ENCODE measurements around the gene NUP205. TPM values are rescaled to one million over a fixed set of nuclear protein-coding genes. Genes with fewer than 3 reads are reported as not detected.
"Not testable (repeated sequence)": the region's sequence is repeated elsewhere in the genome, so short reads cannot be mapped to it uniquely, and the experiment has no call there.

Gene NUP205
- total RNA-seq, 5 donors from 2014 or later (not counting 1 experiment from before 2014, with no cell fraction given): 52.4 to 63.0 (median 57.8) TPM

DNA sequence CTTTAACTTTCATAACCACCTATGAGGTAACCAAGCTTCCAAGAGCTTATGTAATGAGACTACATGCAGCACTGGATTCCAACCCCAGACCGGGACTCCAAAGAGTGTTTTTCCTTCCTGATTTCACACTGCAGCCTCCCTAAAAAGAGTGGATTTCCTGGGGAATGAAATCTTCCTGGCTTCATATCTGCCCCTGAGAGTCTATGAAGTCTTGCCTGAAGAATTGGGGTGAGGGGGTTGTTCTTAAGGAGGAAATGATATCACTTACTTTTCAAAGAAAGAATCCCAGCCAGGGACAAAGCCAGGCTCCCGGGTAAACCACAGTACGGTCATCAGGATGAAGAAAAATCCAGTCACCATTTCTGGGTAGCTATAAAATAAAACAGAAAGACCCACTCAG is 134.3 kb downstream of the NUP205 start:
- Histone ChIP-seq H3K4me3 (ENCODE audit: control insufficient read depth in 1 of 2, extremely low read depth in 1 of 2, low read length in 1 of 2) (no peak overlapping the region), H3K36me3 (ENCODE audit: control insufficient read depth in 2 of 2, extremely low read depth in 1 of 2, insufficient read depth in 1 of 2, low read length in 1 of 2) (peaks cover 0 to 7% of the 10 kb centered on the region in 2 donors), H3K9me3 (no peaks in the 10 kb centered on the region), H3K4me1 (ENCODE audit: control insufficient read depth in 1 of 2, extremely low read depth in 1 of 2, insufficient read depth in 2 of 2, low read length in 2 of 2) (no peaks in the 10 kb centered on the region), H3K27me3 (replicated peaks in 1 of 2; ENCODE audit: control insufficient read depth in 2 of 2, extremely low read depth in 1 of 2, insufficient read depth in 2 of 2, low read length in 1 of 2) (no peaks in the 10 kb centered on the region), H3K27ac (ENCODE audit: low read length) (no peak overlapping the region)
- CTCF ChIA-PET: no interaction called here
- no peaks in the 10 kb centered on the region for H3K4me1 Mint-ChIP-seq
- no peak overlapping the region for H3K27ac Mint-ChIP-seq
- H3K36me3 Mint-ChIP-seq: peaks cover 21% of the 10 kb centered on the region
- H3K27me3 Mint-ChIP-seq: no peaks in the 10 kb centered on the region
- no peaks in the 10 kb centered on the region for H3K9me3 Mint-ChIP-seq
- H3K4me3 Mint-ChIP-seq: no peak overlapping the region
- POLR2A ChIA-PET: no interaction called here
- no CpG with 5 or more reads among the region's 3 CpGs for WGBS (ENCODE audit: insufficient coverage)
- ATAC-seq (replicated peaks in 1 of 4): no peak
- DNase-seq: no peak

DNA sequence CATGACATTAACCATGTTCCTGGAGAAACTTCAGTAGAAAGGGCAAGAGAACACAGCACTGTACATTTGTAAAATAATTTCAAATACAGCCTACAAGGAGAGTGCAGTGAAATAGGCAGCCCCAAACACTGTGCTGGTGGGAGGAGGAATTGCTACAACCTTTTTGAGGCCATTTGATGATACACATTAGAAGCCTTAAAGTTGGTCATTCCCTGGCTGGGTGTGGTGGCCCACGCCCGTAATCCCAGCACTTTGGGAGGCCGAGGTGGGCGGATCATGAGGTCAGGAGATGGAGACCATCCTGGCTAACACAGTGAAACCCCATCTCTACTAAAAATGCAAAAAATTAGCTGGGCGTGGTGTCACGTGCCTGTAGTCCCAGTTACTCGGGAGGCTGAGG is 134.9 kb downstream of the NUP205 start:
- H3K4me1 Mint-ChIP-seq; H3K36me3 ChIP-seq (ENCODE audit: control insufficient read depth in 2 of 2, extremely low read depth in 1 of 2, insufficient read depth in 1 of 2, low read length in 1 of 2); H3K9me3 Mint-ChIP-seq; CTCF ChIA-PET; POLR2A ChIA-PET; H3K27me3 Mint-ChIP-seq; H3K4me1 ChIP-seq (ENCODE audit: control insufficient read depth in 1 of 2, extremely low read depth in 1 of 2, insufficient read depth in 2 of 2, low read length in 2 of 2); ATAC-seq (replicated peaks in 1 of 4); H3K27ac Mint-ChIP-seq; DNase-seq; H3K9me3 ChIP-seq; H3K4me3 Mint-ChIP-seq; H3K4me3 ChIP-seq (ENCODE audit: control insufficient read depth in 1 of 2, extremely low read depth in 1 of 2, low read length in 1 of 2); H3K27me3 ChIP-seq (replicated peaks in 1 of 2; ENCODE audit: control insufficient read depth in 2 of 2, extremely low read depth in 1 of 2, insufficient read depth in 2 of 2, low read length in 1 of 2); H3K27ac ChIP-seq (ENCODE audit: low read length): not testable (repeated sequence)
- peaks cover 21% of the 10 kb centered on the region for H3K36me3 Mint-ChIP-seq
- WGBS (ENCODE audit: insufficient coverage): no CpG with 5 or more reads among the region's 7 CpGs

DNA sequence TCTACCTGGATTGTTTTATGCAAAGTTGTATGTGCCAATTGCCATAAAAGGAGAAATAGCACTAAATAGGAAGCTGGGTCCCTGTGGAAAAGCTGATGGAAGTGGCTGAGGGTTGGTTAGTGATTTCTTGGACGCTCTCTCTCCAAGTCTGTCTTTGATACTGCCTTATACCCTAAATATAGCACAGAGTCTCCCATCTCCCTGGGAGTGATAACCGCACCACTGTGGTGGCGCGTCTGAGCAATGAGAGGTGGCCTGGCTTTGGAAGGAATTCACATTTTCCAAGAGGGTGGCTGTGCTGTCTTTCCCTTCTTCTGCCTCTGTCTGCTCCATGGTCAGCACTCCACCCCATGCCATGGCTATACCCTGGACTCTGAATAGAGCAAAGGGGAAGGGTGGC is 135.8 kb downstream of the NUP205 start:
- H3K9me3 ChIP-seq: no peaks in the 10 kb centered on the region
- no peak overlapping the region for H3K4me3 Mint-ChIP-seq
- H3K27ac ChIP-seq (ENCODE audit: low read length): no peak overlapping the region
- H3K36me3 ChIP-seq (ENCODE audit: control insufficient read depth in 2 of 2, extremely low read depth in 1 of 2, insufficient read depth in 1 of 2, low read length in 1 of 2): peaks cover 0 to 7% of the 10 kb centered on the region in 2 donors
- no peak for DNase-seq
- no CpG with 5 or more reads among the region's 4 CpGs for WGBS (ENCODE audit: insufficient coverage)
- no peak overlapping the region for H3K4me3 ChIP-seq (ENCODE audit: control insufficient read depth in 1 of 2, extremely low read depth in 1 of 2, low read length in 1 of 2)
- no peaks in the 10 kb centered on the region for H3K4me1 ChIP-seq (ENCODE audit: control insufficient read depth in 1 of 2, extremely low read depth in 1 of 2, insufficient read depth in 2 of 2, low read length in 2 of 2)
- H3K27me3 ChIP-seq (replicated peaks in 1 of 2; ENCODE audit: control insufficient read depth in 2 of 2, extremely low read depth in 1 of 2, insufficient read depth in 2 of 2, low read length in 1 of 2): no peaks in the 10 kb centered on the region
- no peaks in the 10 kb centered on the region for H3K4me1 Mint-ChIP-seq
- POLR2A ChIA-PET: no interaction called here
- CTCF ChIA-PET: no interaction called here
- H3K36me3 Mint-ChIP-seq: peaks cover 21% of the 10 kb centered on the region
- ATAC-seq (replicated peaks in 1 of 4): no peak
- H3K27me3 Mint-ChIP-seq: no peaks in the 10 kb centered on the region
- no peak overlapping the region for H3K27ac Mint-ChIP-seq
- no peaks in the 10 kb centered on the region for H3K9me3 Mint-ChIP-seq

DNA sequence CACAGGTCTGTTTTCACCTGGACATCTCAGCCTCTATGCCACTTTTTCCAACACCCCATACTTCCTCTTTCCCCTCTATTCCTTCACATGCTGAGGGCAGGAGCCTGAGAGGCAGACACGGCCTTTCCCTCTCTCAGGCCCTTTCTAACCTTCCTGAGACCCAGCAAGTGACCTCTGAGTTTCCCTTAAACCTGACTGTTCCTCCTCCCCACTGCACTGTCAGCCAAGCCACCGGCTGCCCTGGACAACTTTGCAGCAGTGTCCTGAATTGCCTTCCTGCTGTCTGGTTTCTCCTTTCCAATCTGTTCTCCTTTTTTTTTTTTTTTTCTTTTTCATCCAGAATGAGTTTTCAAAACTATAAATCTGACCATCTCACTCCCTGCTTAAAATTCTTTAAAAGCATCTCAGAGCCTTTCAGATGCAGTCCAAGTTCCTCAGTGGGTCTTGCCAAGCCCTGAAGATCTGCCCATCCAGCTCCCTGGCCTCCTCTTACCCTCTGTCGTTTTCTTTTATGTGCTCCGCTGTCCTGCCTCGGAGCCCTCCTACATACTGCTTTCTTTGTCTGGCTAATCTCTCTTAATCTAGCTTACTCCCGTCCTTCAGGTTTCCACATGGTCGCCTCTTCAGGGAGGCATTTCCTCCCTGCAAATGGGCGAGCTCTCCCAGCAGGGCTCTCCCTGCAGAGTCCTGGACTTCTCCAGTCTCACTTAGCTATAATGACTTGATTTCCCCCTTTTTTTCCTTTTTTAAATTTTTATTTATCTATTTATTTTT is 139.7 kb downstream of the NUP205 start:
- Histone ChIP-seq H3K4me1 (ENCODE audit: control insufficient read depth in 1 of 2, extremely low read depth in 1 of 2, insufficient read depth in 2 of 2, low read length in 2 of 2) (no peaks in the 10 kb centered on the region), H3K27ac (ENCODE audit: low read length) (no peak overlapping the region), H3K9me3 (no peaks in the 10 kb centered on the region), H3K27me3 (replicated peaks in 1 of 2; ENCODE audit: control insufficient read depth in 2 of 2, extremely low read depth in 1 of 2, insufficient read depth in 2 of 2, low read length in 1 of 2) (no peaks in the 10 kb centered on the region), H3K4me3 (ENCODE audit: control insufficient read depth in 1 of 2, extremely low read depth in 1 of 2, low read length in 1 of 2) (no peak overlapping the region), H3K36me3 (ENCODE audit: control insufficient read depth in 2 of 2, extremely low read depth in 1 of 2, insufficient read depth in 1 of 2, low read length in 1 of 2) (no peaks in the 10 kb centered on the region)
- ChIA-PET CTCF (interaction anchor here (0.5 kb wide), 2 partner anchors 13 to 180 kb away, joined by 4 to 6 read pairs; no protein-coding TSS in a partner anchor), POLR2A (no interaction called here)
- Mint-ChIP-seq H3K27me3 (no peaks in the 10 kb centered on the region), H3K4me3 (no peak overlapping the region), H3K27ac (no peak overlapping the region), H3K4me1 (no peaks in the 10 kb centered on the region), H3K36me3 (peaks cover 25% of the 10 kb centered on the region), H3K9me3 (no peaks in the 10 kb centered on the region)
- ATAC-seq (replicated peaks in 1 of 4) (no peak), DNase-seq (no peak)
- WGBS (ENCODE audit: insufficient coverage): 93% methylated on average over 7 of the region's 8 CpGs

Other genes with a start within 250 kb of the NUP205 start
- gene CNOT4, start 47.8 kb upstream of the NUP205 start, total RNA-seq: 10 to 100 TPM; 29.4 to 36.8 (median 33.7) TPM
- gene STMP1, start 104.6 kb downstream of the NUP205 start, total RNA-seq: 10 to 100 TPM; 15.2 to 23.0 (median 21.5) TPM
- not detected for gene SLC13A4, start 170.3 kb downstream of the NUP205 start, total RNA-seq
- gene FAM180A, start 190.9 kb downstream of the NUP205 start, total RNA-seq: not detected

Measured in T-cell (primary cell).